KMS-11 (cell line): ENCODE measurements around the gene NCAM1.

ENCODE experiments used
- H2AFZ ChIP-seq: fragments of 200-600 bp; sonication (generic); 2 replicates; pipeline ENCODE4 v1.6.1; 2016; ENCODE audit warnings: antibody characterized with exemption, mixed run types, low read depth
- H3K27ac ChIP-seq: fragments of 200-600 bp; sonication (generic); 2 replicates; pipeline ENCODE4 v1.6.1; 2016; ENCODE audit warnings: mild to moderate bottlenecking, mixed run types
- H3K27me3 ChIP-seq: fragments of 200-600 bp; sonication (generic); 2 replicates; pipeline ENCODE4 v1.6.1; 2017; ENCODE audit warnings: mild to moderate bottlenecking, low read depth, mixed run types, moderate library complexity; ENCODE audit not compliant: insufficient read depth
- H3K36me3 ChIP-seq: fragments of 200-600 bp; sonication (generic); 2 replicates; pipeline ENCODE4 v1.6.1; 2017; ENCODE audit warnings: mild to moderate bottlenecking, mixed run types; ENCODE audit not compliant: insufficient read depth
- H3K4me1 ChIP-seq: fragments of 200-600 bp; sonication (generic); 2 replicates; pipeline ENCODE4 v1.6.1; 2016; ENCODE audit warnings: mild to moderate bottlenecking, low read depth, mixed run types; ENCODE audit not compliant: poor library complexity, severe bottlenecking
- H3K4me2 ChIP-seq: fragments of 200-600 bp; sonication (generic); 2 replicates; pipeline ENCODE4 v1.7.0; 2016; ENCODE audit warnings: mild to moderate bottlenecking, mixed run types
- H3K4me3 ChIP-seq: fragments of 200-600 bp; sonication (generic); IDR thresholded peaks from 2 replicates; pipeline ENCODE4 v1.6.1; 2017; ENCODE audit warnings: low read depth, low read length, mixed read lengths; ENCODE audit not compliant: insufficient read depth
- H3K79me2 ChIP-seq: fragments of 200-600 bp; sonication (generic); 2 replicates; pipeline ENCODE4 v1.6.1; 2016; ENCODE audit warnings: low read depth, mixed run types; ENCODE audit not compliant: insufficient read depth
- H3K9ac ChIP-seq: fragments of 200-600 bp; sonication (generic); 2 replicates; pipeline ENCODE4 v1.6.1; 2016; ENCODE audit warnings: mild to moderate bottlenecking, mixed run types
- H4K20me1 ChIP-seq: fragments of 200-600 bp; sonication (generic); 2 replicates; pipeline ENCODE4 v1.6.1; 2016; ENCODE audit warnings: mild to moderate bottlenecking, mixed run types; ENCODE audit not compliant: insufficient read depth
- CTCF ChIP-seq: fragments of 200-600 bp; sonication (generic); conservative IDR thresholded peaks from 2 replicates; pipeline ENCODE4 v1.6.1; 2017; ENCODE audit warnings: low read depth, mild to moderate bottlenecking, antibody characterized with exemption, low read length, moderate library complexity, mixed read lengths

The NCAM1 gene

GRCh38 chr11:112965656-112966055 is 4.4 kb downstream of the NCAM1 start:
- Histone ChIP-seq H3K36me3 (no peaks in the 10 kb centered on the region), H2AFZ (no peak overlapping the region), H3K4me2 (no peak overlapping the region), H3K4me3 (no peak overlapping the region), H3K27me3 (no peaks in the 10 kb centered on the region), H4K20me1 (no peaks in the 10 kb centered on the region), H3K4me1 (no peaks in the 10 kb centered on the region), H3K79me2 (no peaks in the 10 kb centered on the region), H3K27ac (no peak overlapping the region), H3K9ac (no peak overlapping the region)
- no peak for TF ChIP-seq CTCF

- Histone ChIP-seq H3K79me2 (no peaks in the 10 kb centered on the region), H2AFZ (no peak overlapping the region), H4K20me1 (no peaks in the 10 kb centered on the region), H3K4me1 (no peaks in the 10 kb centered on the region), H3K36me3 (no peaks in the 10 kb centered on the region), H3K27me3 (no peaks in the 10 kb centered on the region), H3K9ac (no peak overlapping the region), H3K27ac (no peak overlapping the region), H3K4me3 (no peak overlapping the region), H3K4me2 (no peak overlapping the region)
- no peak for TF ChIP-seq CTCF
These were observed 5.3 kb downstream of the NCAM1 start for GRCh38 chr11:112966561-112966960.

GRCh38 chr11:112967082-112967481 is 5.9 kb downstream of the NCAM1 start:
- Histone ChIP-seq H4K20me1 (no peaks in the 10 kb centered on the region), H3K79me2 (no peaks in the 10 kb centered on the region), H3K27ac (no peak overlapping the region), H2AFZ (no peak overlapping the region), H3K36me3 (no peaks in the 10 kb centered on the region), H3K4me3 (no peak overlapping the region), H3K4me1 (no peaks in the 10 kb centered on the region), H3K27me3 (no peaks in the 10 kb centered on the region), H3K4me2 (no peak overlapping the region), H3K9ac (no peak overlapping the region)
- no peak for TF ChIP-seq CTCF

- Histone ChIP-seq H3K9ac (no peak overlapping the region), H3K36me3 (no peaks in the 10 kb centered on the region), H3K79me2 (no peaks in the 10 kb centered on the region), H3K27me3 (no peaks in the 10 kb centered on the region), H2AFZ (no peak overlapping the region), H3K27ac (no peak overlapping the region), H3K4me3 (no peak overlapping the region), H3K4me2 (no peak overlapping the region), H4K20me1 (no peaks in the 10 kb centered on the region), H3K4me1 (no peaks in the 10 kb centered on the region)
- no peak for TF ChIP-seq CTCF
These were observed 7.9 kb downstream of the NCAM1 start for GRCh38 chr11:112968941-112969713.
